HepG2 (cell line): ENCODE measurements around the gene RBX1. TPM values are rescaled to one million over a fixed set of nuclear protein-coding genes. Genes with fewer than 3 reads are reported as not detected.

Source experiments
- CBX1 ChIP-seq: IDR thresholded peaks from one replicate; pipeline ENCODE4 v1.6.1; 2016; ENCODE audit warnings: antibody characterized with exemption, low read depth
- CEBPB ChIP-seq: IDR thresholded peaks from 2 replicates; pipeline ENCODE4 v1.6.1; 2011; ENCODE audit warnings: low read depth, low read length, improper control_type of control experiment, borderline replicate concordance
- CENPBD1 ChIP-seq: sonication (generic); formaldehyde crosslinking; IDR thresholded peaks from 2 replicates; pipeline ENCODE4 v1.8.0; 2022; ENCODE audit warnings: missing genetic modification reagents, low read depth, mild to moderate bottlenecking, borderline replicate concordance
- HIVEP1 ChIP-seq: sonication (generic); formaldehyde crosslinking; IDR thresholded peaks from 2 replicates; pipeline ENCODE4 v1.4.0; 2020; ENCODE audit warnings: mild to moderate bottlenecking, missing genetic modification reagents
- JUN ChIP-seq: sonication (generic); formaldehyde crosslinking; IDR thresholded peaks from 2 replicates; pipeline ENCODE4 v1.4.0; 2020; ENCODE audit warnings: mild to moderate bottlenecking, missing genetic modification reagents
- POLR2AphosphoS2 ChIP-seq: IDR thresholded peaks from 2 replicates; pipeline ENCODE4 v1.6.1; 2011; ENCODE audit warnings: low read depth, low read length, improper control_type of control experiment
- REST ChIP-seq, 2 experiments: IDR thresholded peaks; 2 replicates each; pipeline ENCODE4 v1.6.1; 2011 to 2012; ENCODE audit warnings: low read length in 2 of 2, borderline replicate concordance in 1 of 2, low read depth in 1 of 2, mild to moderate bottlenecking in 1 of 2, moderate library complexity in 1 of 2
- SETDB1 ChIP-seq: sonication (generic); formaldehyde crosslinking; IDR thresholded peaks from 2 replicates; pipeline ENCODE4 v1.5.1; 2020; ENCODE audit warnings: missing genetic modification reagents, mild to moderate bottlenecking, borderline replicate concordance
- SMARCE1 ChIP-seq: fragments of 450-650 bp; IDR thresholded peaks from 2 replicates; pipeline ENCODE4 v1.6.1; 2017; ENCODE audit warnings: borderline replicate concordance
- SRSF9 ChIP-seq: fragments of 200-400 bp; formaldehyde crosslinking; IDR thresholded peaks from 2 replicates; pipeline ENCODE4 v1.6.1; 2018; ENCODE audit warnings: borderline replicate concordance, mild to moderate bottlenecking, low read depth, low read length; ENCODE audit not compliant: insufficient read depth, poor library complexity, severe bottlenecking
- TBL1XR1 ChIP-seq: fragments of 150-350 bp; IDR thresholded peaks from 2 replicates; pipeline ENCODE4 v1.6.1; 2014; ENCODE audit warnings: borderline replicate concordance, low read length; ENCODE audit not compliant: partially characterized antibody
- THAP8 ChIP-seq: sonication (generic); formaldehyde crosslinking; IDR thresholded peaks from 2 replicates; pipeline ENCODE4 v1.5.1; 2020; ENCODE audit warnings: missing genetic modification reagents, mild to moderate bottlenecking, borderline replicate concordance
- WIZ ChIP-seq: sonication (generic); formaldehyde crosslinking; IDR thresholded peaks from 2 replicates; pipeline ENCODE4 v1.5.1; 2020; ENCODE audit warnings: mild to moderate bottlenecking, missing genetic modification reagents
- ZBTB7B ChIP-seq: sonication (generic); formaldehyde crosslinking; IDR thresholded peaks from 2 replicates; pipeline ENCODE4 v1.4.0; 2020; ENCODE audit warnings: missing genetic modification reagents
- ZFP41 ChIP-seq: sonication (generic); formaldehyde crosslinking; IDR thresholded peaks from 2 replicates; pipeline ENCODE4 v1.4.0; 2020; ENCODE audit warnings: mild to moderate bottlenecking, missing genetic modification reagents, borderline replicate concordance
- ZHX1 ChIP-seq: sonication (generic); formaldehyde crosslinking; IDR thresholded peaks from 2 replicates; pipeline ENCODE4 v1.8.1; 2022; ENCODE audit warnings: low read depth, mild to moderate bottlenecking, missing genetic modification reagents
- ZNF101 ChIP-seq: sonication (generic); formaldehyde crosslinking; IDR thresholded peaks from 2 replicates; pipeline ENCODE4 v1.4.0; 2020; ENCODE audit warnings: mild to moderate bottlenecking, low read depth, missing genetic modification reagents, borderline replicate concordance
- ZNF354B ChIP-seq: sonication (generic); formaldehyde crosslinking; IDR thresholded peaks from 2 replicates; pipeline ENCODE4 v1.8.0; 2022; ENCODE audit warnings: mild to moderate bottlenecking, missing genetic modification reagents
- polyA plus RNA-seq, 8 experiments: library from polyadenylated mRNA; depleted of rRNA in 3 of 8; stranded (reverse) in 7 of 8; unstranded in 1 of 8; fragments of >200 nt; fragmentation: Illumina TruSeq in 4 of 8; extraction: Trizol in 4 of 8; gene quantifications; 2 replicates each; pipeline versions ENCODE4 v1.2.1 to v1.2.3, GENCODE V29; 2011 to 2016; ENCODE audit warnings: low read depth in 4 of 8, missing spikeins in 1 of 8, mixed read lengths in 1 of 8; ENCODE audit not compliant: insufficient read depth in 1 of 8
- total RNA-seq, 5 experiments: library from RNA; depleted of rRNA; stranded (reverse); fragments of >200 nt; fragmentation: Illumina TruSeq; extraction: Trizol; gene quantifications; 2 replicates each; pipeline ENCODE4 v1.2.3, GENCODE V29; 2016; ENCODE audit warnings: low read depth in 1 of 5
- TF ChIP-seq, protein P1 (sequence below): sonication (generic); formaldehyde crosslinking; IDR thresholded peaks from 2 replicates; pipeline ENCODE4 v1.8.1; 2023; ENCODE audit warnings: mild to moderate bottlenecking, moderate library complexity, missing genetic modification reagents

RBX1 gene
- total and polyA plus RNA-seq, 2 of the 13 experiments (the other 11 are each of a cell fraction or from before 2014, with no cell fraction given): 84.9 to 90.2 TPM

- no peak for TF ChIP-seq TBL1XR1
- TF ChIP-seq WIZ (CRISPR knock-in tag): peak; percentile 90
- TF ChIP-seq ZNF354B (CRISPR knock-in tag): no peak
- TF ChIP-seq CEBPB: peak; percentile 51; the same call in 1 of the 2 replicates
- no peak for TF ChIP-seq POLR2AphosphoS2
- TF ChIP-seq SETDB1: no peak
- peak; percentile 81; the same call in 1 of the 2 replicates for TF ChIP-seq ZHX1 (CRISPR knock-in tag)
- TF ChIP-seq, protein P1, sequence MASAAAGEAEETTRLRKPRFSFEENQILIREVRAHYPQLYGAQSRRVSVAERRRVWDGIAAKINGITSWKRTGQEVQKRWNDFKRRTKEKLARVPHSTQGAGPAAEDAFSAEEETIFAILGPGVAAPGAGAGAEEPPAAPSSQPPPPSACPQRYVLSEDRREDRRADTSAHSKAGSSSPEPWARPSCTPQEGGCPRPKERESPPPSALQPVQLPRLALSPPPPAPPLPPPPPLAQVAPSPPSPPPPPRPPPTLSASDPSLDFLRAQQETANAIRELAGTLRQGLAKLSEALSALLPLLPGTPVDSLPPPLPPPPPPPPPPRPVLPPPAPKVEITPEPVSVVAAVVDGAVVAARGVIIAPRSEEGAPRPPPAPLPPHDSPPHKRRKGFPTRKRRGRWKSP (CRISPR knock-in tag): peak; percentile 83
- TF ChIP-seq THAP8: no peak
- TF ChIP-seq ZFP41 (CRISPR knock-in tag): peak; percentile 93; the same call in 1 of the 2 replicates
- TF ChIP-seq HIVEP1: peak; percentile 93
- TF ChIP-seq CBX1: no peak
- TF ChIP-seq SMARCE1: no peak
- TF ChIP-seq ZNF101 (CRISPR knock-in tag): no peak
- no peak for TF ChIP-seq CENPBD1 (CRISPR knock-in tag)
- peak; percentile 76; the same call in 1 of the 2 replicates for TF ChIP-seq ZBTB7B (CRISPR knock-in tag)
- no peak; the same call in 1 of the 2 replicates for TF ChIP-seq JUN (CRISPR knock-in tag)
- no peak for TF ChIP-seq REST (IDR thresholded peaks at IDR 0.05; ENCODE audit: borderline replicate concordance in 1 of 2, low read depth in 1 of 2, low read length in 2 of 2)
- no peak for TF ChIP-seq SRSF9
Observed at GRCh38 chr22:41022470-41023298, 71.5 kb downstream of the RBX1 start (continued).
